HepG2 (cell line): ENCODE measurements around the gene ABCC5. TPM values are rescaled to one million over a fixed set of nuclear protein-coding genes. Genes with fewer than 3 reads are reported as not detected.

Source experiments
- EP300 ChIP-seq, 3 experiments: sonication (generic) in 1 of 3; formaldehyde crosslinking in 1 of 3; IDR thresholded peaks; 2 replicates each; pipeline versions ENCODE4 v1.5.1 to v1.6.1; 2011 to 2020; ENCODE audit warnings: low read depth in 2 of 3, low read length in 2 of 3, borderline replicate concordance in 1 of 3, improper control_type of control experiment in 1 of 3, mild to moderate bottlenecking in 1 of 3, missing genetic modification reagents in 1 of 3, moderate library complexity in 1 of 3
- HCFC1 ChIP-seq: fragments of 150-350 bp; IDR thresholded peaks from 2 replicates; pipeline ENCODE4 v1.6.1; 2014; ENCODE audit warnings: low read depth, low read length
- KLF11 ChIP-seq: IDR thresholded peaks from 2 replicates; pipeline ENCODE4 v1.6.1; 2016; ENCODE audit warnings: missing compliant biosample characterization
- MEIS1 ChIP-seq: sonication (generic); formaldehyde crosslinking; IDR thresholded peaks from 2 replicates; pipeline ENCODE4 v1.9.0; 2021; ENCODE audit warnings: mild to moderate bottlenecking, missing genetic modification reagents, moderate library complexity, borderline replicate concordance
- NKX3-1 ChIP-seq: sonication (generic); formaldehyde crosslinking; IDR thresholded peaks from 2 replicates; pipeline ENCODE4 v1.5.0; 2020; ENCODE audit warnings: missing genetic modification reagents
- PAX8 ChIP-seq: sonication (generic); formaldehyde crosslinking; IDR thresholded peaks from 2 replicates; pipeline ENCODE4 v1.8.0; 2022; ENCODE audit warnings: mild to moderate bottlenecking, missing genetic modification reagents, borderline replicate concordance
- POLR2G ChIP-seq: fragments of 200-400 bp; formaldehyde crosslinking; IDR thresholded peaks from 2 replicates; pipeline ENCODE4 v1.6.1; 2018; ENCODE audit warnings: mild to moderate bottlenecking, low read depth, low read length, moderate library complexity
- RAD51 ChIP-seq: fragments of 450-650 bp; IDR thresholded peaks from 2 replicates; pipeline ENCODE4 v1.6.1; 2016; ENCODE audit warnings: borderline replicate concordance
- SNAPC5 ChIP-seq: sonication (generic); formaldehyde crosslinking; IDR thresholded peaks from 2 replicates; pipeline ENCODE4 v1.8.1; 2023; ENCODE audit warnings: mild to moderate bottlenecking, missing genetic modification reagents, borderline replicate concordance
- SSRP1 ChIP-seq: IDR thresholded peaks from 2 replicates; pipeline ENCODE4 v1.6.1; 2016; ENCODE audit warnings: control low read depth
- TBX3 ChIP-seq: fragments of 450-650 bp; IDR thresholded peaks from 2 replicates; pipeline ENCODE4 v1.6.1; 2017; ENCODE audit warnings: antibody characterized with exemption, mild to moderate bottlenecking, inconsistent platforms, borderline replicate concordance
- ZBTB1 ChIP-seq: sonication (generic); formaldehyde crosslinking; IDR thresholded peaks from 2 replicates; pipeline ENCODE4 v1.4.0; 2020; ENCODE audit warnings: missing genetic modification reagents, borderline replicate concordance
- ZBTB38 ChIP-seq: sonication (generic); formaldehyde crosslinking; IDR thresholded peaks from 2 replicates; pipeline ENCODE4 v1.5.1; 2020; ENCODE audit warnings: mild to moderate bottlenecking, missing genetic modification reagents
- ZNF124 ChIP-seq: sonication (generic); formaldehyde crosslinking; IDR thresholded peaks from 2 replicates; pipeline ENCODE4 v1.4.0; 2020; ENCODE audit warnings: missing genetic modification reagents
- ZNF547 ChIP-seq: sonication (generic); formaldehyde crosslinking; IDR thresholded peaks from 2 replicates; pipeline ENCODE4 v1.5.1; 2020; ENCODE audit warnings: mild to moderate bottlenecking, missing genetic modification reagents
- ZNF672 ChIP-seq: sonication (generic); formaldehyde crosslinking; IDR thresholded peaks from 2 replicates; pipeline ENCODE4 v1.8.1; 2022; ENCODE audit warnings: missing genetic modification reagents
- ZNF776 ChIP-seq: sonication (generic); formaldehyde crosslinking; IDR thresholded peaks from 2 replicates; pipeline ENCODE4 v1.4.0; 2020; ENCODE audit warnings: mild to moderate bottlenecking, missing genetic modification reagents
- ZNF792 ChIP-seq: IDR thresholded peaks from 2 replicates; pipeline ENCODE4 v1.6.1; 2016
- polyA plus RNA-seq, 8 experiments: library from polyadenylated mRNA; depleted of rRNA in 3 of 8; stranded (reverse) in 7 of 8; unstranded in 1 of 8; fragments of >200 nt; fragmentation: Illumina TruSeq in 4 of 8; extraction: Trizol in 4 of 8; gene quantifications; 2 replicates each; pipeline versions ENCODE4 v1.2.1 to v1.2.3, GENCODE V29; 2011 to 2016; ENCODE audit warnings: low read depth in 4 of 8, missing spikeins in 1 of 8, mixed read lengths in 1 of 8; ENCODE audit not compliant: insufficient read depth in 1 of 8
- total RNA-seq, 5 experiments: library from RNA; depleted of rRNA; stranded (reverse); fragments of >200 nt; fragmentation: Illumina TruSeq; extraction: Trizol; gene quantifications; 2 replicates each; pipeline ENCODE4 v1.2.3, GENCODE V29; 2016; ENCODE audit warnings: low read depth in 1 of 5
- TF ChIP-seq, protein P1 (sequence below), 2 experiments: fragments of 450-650 bp in 1 of 2; sonication (generic) in 1 of 2; formaldehyde crosslinking in 1 of 2; IDR thresholded peaks; 2 replicates each; pipeline versions ENCODE4 v1.6.1 to v1.8.0; 2016 to 2022; ENCODE audit warnings: antibody characterized with exemption in 1 of 2, mild to moderate bottlenecking in 1 of 2, missing genetic modification reagents in 1 of 2

The ABCC5 gene
- total and polyA plus RNA-seq, 2 of the 13 experiments (the other 11 are each of a cell fraction or from before 2014, with no cell fraction given), result 12.5 to 12.7 TPM

DNA sequence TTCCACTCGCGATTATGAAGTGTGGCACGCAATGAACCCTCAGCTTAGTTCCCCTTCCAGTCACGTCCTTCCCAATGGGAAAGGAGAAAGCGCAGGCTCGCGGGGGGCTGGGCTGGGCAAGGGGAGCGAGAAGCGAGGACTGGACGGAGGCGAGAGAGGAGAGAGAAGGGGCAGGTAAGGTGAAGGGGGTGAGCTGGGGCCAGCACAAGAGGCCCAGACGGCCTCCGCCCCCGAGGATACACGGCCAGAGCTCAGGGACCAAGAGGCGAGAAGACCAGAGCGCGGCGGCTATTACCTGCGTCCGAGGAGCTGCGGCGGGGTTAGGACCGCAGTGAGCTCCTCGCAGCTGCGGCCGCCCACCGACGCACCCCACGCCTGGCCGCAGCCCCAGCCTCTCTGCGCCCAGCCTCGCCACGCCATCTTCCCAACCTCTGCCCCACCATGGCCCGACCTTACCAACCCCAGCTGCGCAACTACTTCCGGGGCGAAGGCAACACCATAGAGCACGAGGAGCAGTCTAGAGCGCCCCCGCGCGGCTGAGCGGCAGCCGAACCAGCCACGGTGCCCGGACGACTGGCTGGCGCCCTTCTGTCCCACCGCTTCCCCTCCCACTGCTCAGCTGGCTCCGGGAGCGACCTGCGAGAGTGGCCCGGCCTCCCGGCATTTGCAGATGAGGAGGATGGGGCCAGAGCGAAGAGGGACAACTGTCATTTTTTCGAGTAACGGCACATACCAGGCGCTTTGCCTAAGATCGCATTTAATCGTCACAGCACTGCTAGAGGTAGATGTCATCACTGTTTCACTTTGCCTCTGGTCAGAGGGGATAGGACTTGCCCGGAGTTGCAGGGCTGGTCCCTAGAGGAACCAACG lies 133.0 kb downstream of the ABCC5 start, which contains the start of gene PARL (continued):
- peak; percentile 90 for TF ChIP-seq ZNF792 (CRISPR knock-in tag)
- TF ChIP-seq EP300 (IDR thresholded peaks at IDR 0.05; ENCODE audit: low read depth in 2 of 2, low read length in 2 of 2), result peak in 1 of 2 experiments; percentile 61; a peak in 1 of 4 replicates
- TF ChIP-seq EP300 (CRISPR knock-in tag; IDR thresholded peaks at IDR 0.05; ENCODE audit: borderline replicate concordance), result peak; percentile 65; the same call in 1 of the 2 replicates
- peak; percentile 32; the same call in 1 of the 2 replicates for TF ChIP-seq TBX3
- TF ChIP-seq ZNF124 (CRISPR knock-in tag), result peak; percentile 82; the same call in 1 of the 2 replicates
- no peak for TF ChIP-seq NKX3-1 (CRISPR knock-in tag)
- TF ChIP-seq ZNF547 (CRISPR knock-in tag), result no peak
- TF ChIP-seq HCFC1, result peak; percentile 75
- TF ChIP-seq ZNF672, result 0 out of 2 replicates have a peak, but pooled peaks have one; percentile 40
- TF ChIP-seq POLR2G, result peak; percentile 96
- TF ChIP-seq SNAPC5, result no peak
- no peak for TF ChIP-seq RAD51
- peak; percentile 93; the same call in 1 of the 2 replicates for TF ChIP-seq ZBTB38 (CRISPR knock-in tag)
- TF ChIP-seq PAX8, result no peak
- no peak for TF ChIP-seq MEIS1
- peak; percentile 57; the same call in 1 of the 2 replicates for TF ChIP-seq ZNF776
- no peak for TF ChIP-seq ZBTB1 (CRISPR knock-in tag)
- TF ChIP-seq, protein P1, sequence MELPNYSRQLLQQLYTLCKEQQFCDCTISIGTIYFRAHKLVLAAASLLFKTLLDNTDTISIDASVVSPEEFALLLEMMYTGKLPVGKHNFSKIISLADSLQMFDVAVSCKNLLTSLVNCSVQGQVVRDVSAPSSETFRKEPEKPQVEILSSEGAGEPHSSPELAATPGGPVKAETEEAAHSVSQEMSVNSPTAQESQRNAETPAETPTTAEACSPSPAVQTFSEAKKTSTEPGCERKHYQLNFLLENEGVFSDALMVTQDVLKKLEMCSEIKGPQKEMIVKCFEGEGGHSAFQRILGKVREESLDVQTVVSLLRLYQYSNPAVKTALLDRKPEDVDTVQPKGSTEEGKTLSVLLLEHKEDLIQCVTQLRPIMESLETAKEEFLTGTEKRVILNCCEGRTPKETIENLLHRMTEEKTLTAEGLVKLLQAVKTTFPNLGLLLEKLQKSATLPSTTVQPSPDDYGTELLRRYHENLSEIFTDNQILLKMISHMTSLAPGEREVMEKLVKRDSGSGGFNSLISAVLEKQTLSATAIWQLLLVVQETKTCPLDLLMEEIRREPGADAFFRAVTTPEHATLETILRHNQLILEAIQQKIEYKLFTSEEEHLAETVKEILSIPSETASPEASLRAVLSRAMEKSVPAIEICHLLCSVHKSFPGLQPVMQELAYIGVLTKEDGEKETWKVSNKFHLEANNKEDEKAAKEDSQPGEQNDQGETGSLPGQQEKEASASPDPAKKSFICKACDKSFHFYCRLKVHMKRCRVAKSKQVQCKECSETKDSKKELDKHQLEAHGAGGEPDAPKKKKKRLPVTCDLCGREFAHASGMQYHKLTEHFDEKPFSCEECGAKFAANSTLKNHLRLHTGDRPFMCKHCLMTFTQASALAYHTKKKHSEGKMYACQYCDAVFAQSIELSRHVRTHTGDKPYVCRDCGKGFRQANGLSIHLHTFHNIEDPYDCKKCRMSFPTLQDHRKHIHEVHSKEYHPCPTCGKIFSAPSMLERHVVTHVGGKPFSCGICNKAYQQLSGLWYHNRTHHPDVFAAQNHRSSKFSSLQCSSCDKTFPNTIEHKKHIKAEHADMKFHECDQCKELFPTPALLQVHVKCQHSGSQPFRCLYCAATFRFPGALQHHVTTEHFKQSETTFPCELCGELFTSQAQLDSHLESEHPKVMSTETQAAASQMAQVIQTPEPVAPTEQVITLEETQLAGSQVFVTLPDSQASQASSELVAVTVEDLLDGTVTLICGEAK (IDR thresholded peaks at IDR 0.05), result peak; percentile 51
- TF ChIP-seq, protein P1 (CRISPR knock-in tag; IDR thresholded peaks at IDR 0.05), result peak; percentile 82
- TF ChIP-seq SSRP1 (CRISPR knock-in tag), result peak; percentile 82
- peak; percentile 70 for TF ChIP-seq KLF11 (CRISPR knock-in tag)
